ENCODE data around the gene TMEM138. TPM values are rescaled to one million over a fixed set of nuclear protein-coding genes. Genes with fewer than 3 reads are reported as not detected.

Gene TMEM138
- total and polyA plus RNA-seq, 4 donors: 13.5 to 39.6 (median 24.2) TPM

GRCh38 chr11:61336171-61336935, 25.8 kb upstream of the TMEM138 start (continued):
- TF ChIP-seq SP1 (IDR thresholded peaks at IDR 0.05): no peak

GRCh38 chr11:61337706-61338470, 24.3 kb upstream of the TMEM138 start:
- 95% methylated on average over 15 of the region's 15 CpGs for WGBS
- no peak overlapping the region for H3K27ac ChIP-seq (ENCODE audit: low read depth in 1 of 2, low read length in 2 of 2)
- no peaks in the 10 kb centered on the region for H3K27me3 ChIP-seq (ENCODE audit: control insufficient read depth in 4 of 4, insufficient read depth in 4 of 4, low read length in 3 of 4)
- H3K4me3 ChIP-seq (ENCODE audit: low read depth in 1 of 3, low read length in 3 of 3): no peak overlapping the region
- H3K4me1 ChIP-seq (ENCODE audit: control insufficient read depth in 4 of 4, insufficient read depth in 4 of 4, low read length in 3 of 4): peaks cover 3 to 30% (median 23%) of the 10 kb centered on the region in 4 donors
- H3K9me3 ChIP-seq (ENCODE audit: control insufficient read depth in 4 of 4, low read length in 3 of 4): no peaks in the 10 kb centered on the region
- H3K36me3 ChIP-seq (ENCODE audit: control insufficient read depth in 4 of 4, insufficient read depth in 3 of 4, low read depth in 1 of 4, low read length in 3 of 4): peaks cover 3 to 40% (median 26%) of the 10 kb centered on the region in 4 donors
- H3K9ac ChIP-seq (ENCODE audit: low read depth in 1 of 2, low read length in 2 of 2): no peak overlapping the region
- TF ChIP-seq CTCF (IDR thresholded peaks at IDR 0.05; ENCODE audit: low read depth, low read length, missing input control) (no peak), JUND (IDR thresholded peaks at IDR 0.05) (no peak)
- no peak for DNase-seq (ENCODE audit: low spot score)

- 90% methylated on average over 26 of the region's 26 CpGs for WGBS
- peaks cover 5 to 50% (median 34%) of the 10 kb centered on the region in 4 donors for H3K36me3 ChIP-seq (ENCODE audit: control insufficient read depth in 4 of 4, insufficient read depth in 3 of 4, low read depth in 1 of 4, low read length in 3 of 4)
- no peak overlapping the region for H3K27ac ChIP-seq (ENCODE audit: low read depth in 1 of 2, low read length in 2 of 2)
- no peak for DNase-seq (ENCODE audit: low spot score)
- peaks cover 2 to 25% (median 18%) of the 10 kb centered on the region in 4 donors for H3K4me1 ChIP-seq (ENCODE audit: control insufficient read depth in 4 of 4, insufficient read depth in 4 of 4, low read length in 3 of 4)
- no peak overlapping the region for H3K9ac ChIP-seq (ENCODE audit: low read depth in 1 of 2, low read length in 2 of 2)
- H3K4me3 ChIP-seq (ENCODE audit: low read depth in 1 of 3, low read length in 3 of 3): no peak overlapping the region
- H3K27me3 ChIP-seq (ENCODE audit: control insufficient read depth in 4 of 4, insufficient read depth in 4 of 4, low read length in 3 of 4): no peaks in the 10 kb centered on the region
- TF ChIP-seq GABPA (IDR thresholded peaks at IDR 0.05 in 1 of 2, conservative IDR thresholded peaks at IDR 0.05 in 1 of 2) (no peak), HNF4G (IDR thresholded peaks at IDR 0.05) (no peak), JUND (IDR thresholded peaks at IDR 0.05) (no peak), RAD21 (IDR thresholded peaks at IDR 0.05) (no peak), RXRA (IDR thresholded peaks at IDR 0.05) (no peak)
- no peaks in the 10 kb centered on the region for H3K9me3 ChIP-seq (ENCODE audit: control insufficient read depth in 4 of 4, low read length in 3 of 4)
Observed at GRCh38 chr11:61338783-61339489, 23.2 kb upstream of the TMEM138 start.

- no peak for DNase-seq (ENCODE audit: low spot score)
- H3K36me3 ChIP-seq (ENCODE audit: control insufficient read depth in 4 of 4, insufficient read depth in 3 of 4, low read depth in 1 of 4, low read length in 3 of 4): peaks cover 5 to 53% (median 34%) of the 10 kb centered on the region in 4 donors
- peaks cover 2 to 20% (median 15%) of the 10 kb centered on the region in 4 donors for H3K4me1 ChIP-seq (ENCODE audit: control insufficient read depth in 4 of 4, insufficient read depth in 4 of 4, low read length in 3 of 4)
- no peak overlapping the region for H3K4me3 ChIP-seq (ENCODE audit: low read depth in 1 of 3, low read length in 3 of 3)
- 84% methylated on average over 4 of the region's 4 CpGs for WGBS
- H3K9ac ChIP-seq (ENCODE audit: low read depth in 1 of 2, low read length in 2 of 2): no peak overlapping the region
- no peaks in the 10 kb centered on the region for H3K9me3 ChIP-seq (ENCODE audit: control insufficient read depth in 4 of 4, low read length in 3 of 4)
- H3K27me3 ChIP-seq (ENCODE audit: control insufficient read depth in 4 of 4, insufficient read depth in 4 of 4, low read length in 3 of 4): no peaks in the 10 kb centered on the region
- H3K27ac ChIP-seq (ENCODE audit: low read depth in 1 of 2, low read length in 2 of 2): no peak overlapping the region
- TF ChIP-seq RXRA (IDR thresholded peaks at IDR 0.05) (no peak), TAF1 (conservative IDR thresholded peaks at IDR 0.05) (no peak)
Observed at GRCh38 chr11:61339490-61339878, 22.7 kb upstream of the TMEM138 start.
